ENCODE data around the gene ETS1. TPM values are rescaled to one million over a fixed set of nuclear protein-coding genes. Genes with fewer than 3 reads are reported as not detected.
A peak's percentile ranks its signal among the peaks of the same experiment; 100 is the strongest.

ETS1 gene
- total RNA-seq, 1 experiment from 2014 or later, result 29.9 TPM

GRCh38 chr11:128568166-128568778, 19.1 kb downstream of the ETS1 start:
- Histone ChIP-seq H3K23me2 (ENCODE audit: insufficient read length, low read depth, low read length, poor library complexity, severe bottlenecking) (no peaks in the 10 kb centered on the region), H2BK5ac (ENCODE audit: insufficient read length, low read length) (no peak overlapping the region), H3K23ac (ENCODE audit: insufficient read length, low read depth, low read length) (no peak overlapping the region), H4K20me1 (ENCODE audit: control insufficient read depth, insufficient read depth, insufficient read length) (no peaks in the 10 kb centered on the region), H3K79me2 (ENCODE audit: insufficient read depth, low read length) (no peaks in the 10 kb centered on the region), H3K4me1 (ENCODE audit: insufficient read depth, low read length) (peaks cover 13% of the 10 kb centered on the region; the same call in 1 of the 2 replicates), H2BK12ac (ENCODE audit: insufficient read length, low read depth, low read length) (no peak overlapping the region), H4K5ac (ENCODE audit: insufficient read length, low read depth, low read length) (no peak overlapping the region), H3K27me3 (ENCODE audit: insufficient read depth, low read length) (no peaks in the 10 kb centered on the region), H4K8ac (replicated peaks; ENCODE audit: insufficient read length, low read depth, low read length) (no peak overlapping the region), H3K14ac (ENCODE audit: insufficient read depth, low read length) (peak overlapping the region; percentile 30; the same call in 1 of the 2 replicates), H3K4me2 (ENCODE audit: insufficient read depth, insufficient read length, low read length) (no peak overlapping the region), H3K18ac (ENCODE audit: insufficient read length, low read depth, low read length) (no peak overlapping the region), H3K79me1 (ENCODE audit: insufficient read depth, low read depth, low read length, poor library complexity, severe bottlenecking) (no peaks in the 10 kb centered on the region), H2BK20ac (ENCODE audit: low read depth, low read length, poor library complexity, severe bottlenecking) (no peak overlapping the region), H3K27ac (ENCODE audit: insufficient read length, low read depth, low read length) (no peak overlapping the region), H3K4ac (ENCODE audit: low read depth, low read length) (no peak overlapping the region), H3K9ac (ENCODE audit: extremely low read depth, insufficient read length, low read length) (no peak overlapping the region), H2BK15ac (ENCODE audit: low read depth, low read length) (no peak overlapping the region), H4K91ac (ENCODE audit: insufficient read length, low read depth, low read length) (no peak overlapping the region), H2AFZ (ENCODE audit: low read length) (no peak overlapping the region), H2AK5ac (ENCODE audit: insufficient read length, low read length) (no peak overlapping the region), H3K9me3 (ENCODE audit: control insufficient read depth, low read depth, low read length) (no peaks in the 10 kb centered on the region), H3T11ph (ENCODE audit: low read length) (no peak overlapping the region), H2BK120ac (ENCODE audit: low read depth, low read length, poor library complexity, severe bottlenecking) (no peak overlapping the region), H3K56ac (ENCODE audit: insufficient read length, low read depth, low read length) (no peak overlapping the region)
- Mint-ChIP-seq H3K36me3 (ENCODE audit: insufficient read depth in 1 of 3, low read depth in 3 of 3) (peaks cover 0 to 15% (median 6%) of the 10 kb centered on the region in 3 experiments; a peak in 4 of 7 replicates), H3K4me3 (no peak overlapping the region), H3K27me3 (ENCODE audit: low read depth) (no peaks in the 10 kb centered on the region), H3K4me1 (peaks cover 22 to 31% of the 10 kb centered on the region in 2 experiments), H3K27ac (peak overlapping the region in 1 of 3 experiments; percentile 16; a peak in 2 of 7 replicates), H3K9me3 (no peaks in the 10 kb centered on the region)
- WGBS (ENCODE audit: extremely low coverage, insufficient read length, low lambda C conversion rate), result no CpG with 5 or more reads among the region's 11 CpGs
- DNase-seq, result peak; percentile 47
- TF ChIP-seq, protein P1, sequence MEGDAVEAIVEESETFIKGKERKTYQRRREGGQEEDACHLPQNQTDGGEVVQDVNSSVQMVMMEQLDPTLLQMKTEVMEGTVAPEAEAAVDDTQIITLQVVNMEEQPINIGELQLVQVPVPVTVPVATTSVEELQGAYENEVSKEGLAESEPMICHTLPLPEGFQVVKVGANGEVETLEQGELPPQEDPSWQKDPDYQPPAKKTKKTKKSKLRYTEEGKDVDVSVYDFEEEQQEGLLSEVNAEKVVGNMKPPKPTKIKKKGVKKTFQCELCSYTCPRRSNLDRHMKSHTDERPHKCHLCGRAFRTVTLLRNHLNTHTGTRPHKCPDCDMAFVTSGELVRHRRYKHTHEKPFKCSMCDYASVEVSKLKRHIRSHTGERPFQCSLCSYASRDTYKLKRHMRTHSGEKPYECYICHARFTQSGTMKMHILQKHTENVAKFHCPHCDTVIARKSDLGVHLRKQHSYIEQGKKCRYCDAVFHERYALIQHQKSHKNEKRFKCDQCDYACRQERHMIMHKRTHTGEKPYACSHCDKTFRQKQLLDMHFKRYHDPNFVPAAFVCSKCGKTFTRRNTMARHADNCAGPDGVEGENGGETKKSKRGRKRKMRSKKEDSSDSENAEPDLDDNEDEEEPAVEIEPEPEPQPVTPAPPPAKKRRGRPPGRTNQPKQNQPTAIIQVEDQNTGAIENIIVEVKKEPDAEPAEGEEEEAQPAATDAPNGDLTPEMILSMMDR (conservative IDR thresholded peaks at IDR 0.05), result no peak

Measured in H9 (cell line).